ENCODE results near the gene GRIN3B. TPM values are rescaled to one million over a fixed set of nuclear protein-coding genes. Genes with fewer than 3 reads are reported as not detected.
"Not testable (repeated sequence)": the region's sequence is repeated elsewhere in the genome, so short reads cannot be mapped to it uniquely, and the experiment has no call there.

The GRIN3B gene
- total RNA-seq, 1 experiment from 2014 or later, result not detected

DNA sequence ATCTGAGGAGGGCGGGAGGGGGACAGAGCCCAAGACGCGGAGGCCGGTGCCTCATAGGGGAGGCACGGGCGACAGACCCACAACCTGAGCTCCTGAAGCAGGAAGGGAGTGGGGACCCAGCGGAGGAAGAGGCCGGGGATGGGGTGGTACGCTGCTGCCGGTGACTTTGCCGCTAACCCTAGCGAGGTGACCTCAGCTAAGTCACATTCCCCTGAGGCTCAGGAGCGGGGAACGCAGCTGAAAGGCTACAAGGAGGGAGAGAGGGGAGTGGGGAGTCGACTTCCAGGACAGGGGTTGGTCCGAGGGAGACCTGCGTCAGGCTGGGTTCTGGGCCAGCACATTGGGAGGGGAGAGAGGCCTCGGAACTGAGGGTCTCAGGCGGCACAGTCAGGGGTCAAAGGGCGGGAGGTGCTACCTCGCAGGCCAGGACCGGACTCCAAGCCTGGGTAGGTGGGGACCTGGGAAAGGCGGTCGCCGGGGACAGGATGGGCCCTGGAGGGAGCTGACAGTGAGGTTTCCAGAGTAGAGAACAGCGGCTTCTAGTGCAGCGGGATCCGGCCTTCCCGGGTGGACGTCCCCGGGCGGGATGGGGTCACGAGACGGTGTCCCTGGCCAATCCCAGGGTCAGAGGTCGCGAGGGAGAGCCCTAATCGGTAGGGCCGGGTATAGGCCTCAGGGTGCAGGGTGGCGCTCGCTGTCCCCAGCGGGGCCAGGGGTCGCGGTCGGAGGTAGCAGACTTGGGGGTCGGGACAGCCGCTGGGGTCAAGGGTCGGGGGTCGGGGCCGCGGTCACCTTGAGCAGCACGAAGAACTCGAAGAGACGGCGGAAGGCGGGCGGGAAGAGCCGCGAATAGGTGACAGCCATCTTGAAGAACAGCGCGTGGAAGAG, 20.0 kb downstream of the GRIN3B start:
- peak overlapping the region; percentile 95 for H3K27ac ChIP-seq
- H3K27me3 ChIP-seq (replicated peaks), result no peaks in the 10 kb centered on the region
- DNase-seq (ENCODE audit: low read depth in 1 of 2, low spot score in 2 of 2), result no peak
- peaks cover 46% of the 10 kb centered on the region for H3K36me3 ChIP-seq
- H3K4me1 ChIP-seq (replicated peaks), result peaks cover 43% of the 10 kb centered on the region
- no peaks in the 10 kb centered on the region; the same call in 1 of the 2 replicates for H3K9me3 ChIP-seq (replicated peaks)
- H3K4me3 ChIP-seq, result peak overlapping the region; percentile 95

DNA sequence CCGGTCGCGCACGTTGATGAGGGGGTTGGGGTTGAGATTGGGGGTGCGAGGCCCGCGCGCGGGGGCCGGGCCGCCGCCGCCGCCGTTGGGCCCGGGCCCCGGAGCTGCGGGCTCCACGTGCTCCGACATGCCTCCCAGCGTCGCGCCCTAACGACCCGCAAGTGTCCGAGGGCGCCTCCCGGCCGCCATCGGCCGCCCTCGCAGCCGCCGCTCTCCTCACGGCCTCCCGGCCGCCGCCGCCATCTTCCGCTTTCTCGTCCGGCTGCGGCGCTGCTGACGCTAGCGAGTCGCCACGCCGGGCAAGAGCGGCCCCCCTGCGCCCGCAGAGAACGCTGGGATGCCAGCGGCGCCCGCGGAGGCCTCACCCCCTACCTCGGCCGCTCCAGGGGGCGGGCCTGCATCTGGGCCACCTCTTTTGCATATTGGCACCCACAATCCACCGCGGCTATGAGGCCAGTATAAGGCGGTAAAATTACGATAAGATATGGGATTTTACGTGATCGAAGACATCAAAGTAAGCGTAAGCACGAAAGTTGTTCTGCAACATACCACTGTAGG, 20.7 kb downstream of the GRIN3B start, which contains the start of gene TMEM259:
TMEM259 (minus strand) TSS at position 256 of the 558 bp plus-strand sequence; CDS start at position 129, 127 bp downstream.
- peak within 1 kb of the TSS; percentile 95 for H3K27ac ChIP-seq
- no peaks in the 10 kb centered on the region; the same call in 1 of the 2 replicates for H3K9me3 ChIP-seq (replicated peaks)
- peak within 1 kb of the TSS; percentile 95 for H3K4me3 ChIP-seq
- peaks cover 40% of the 10 kb centered on the region for H3K36me3 ChIP-seq
- no peaks in the 10 kb centered on the region for H3K27me3 ChIP-seq (replicated peaks)
- peak; percentile 98 to 99 for DNase-seq (ENCODE audit: low read depth in 1 of 2, low spot score in 2 of 2)
- H3K4me1 ChIP-seq (replicated peaks), result peaks cover 48% of the 10 kb centered on the region

DNA sequence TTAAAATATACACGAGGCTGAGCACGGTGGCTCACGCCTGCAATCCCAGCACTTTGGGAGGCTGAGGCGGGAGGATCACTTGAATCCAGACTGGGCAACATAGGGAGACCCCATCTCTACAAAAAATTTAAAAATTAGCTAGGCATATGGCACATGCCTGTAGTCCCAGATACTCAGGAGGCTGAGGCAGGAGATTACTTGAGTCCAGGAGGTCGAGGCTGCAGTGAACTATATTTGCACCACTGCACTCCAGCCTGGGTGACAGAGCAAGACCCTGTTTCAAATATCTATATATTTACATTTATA, 23.6 kb downstream of the GRIN3B start:
- DNase-seq (ENCODE audit: low read depth in 1 of 2, low spot score in 2 of 2); H3K4me3 ChIP-seq; H3K27me3 ChIP-seq (replicated peaks); H3K9me3 ChIP-seq (replicated peaks); H3K27ac ChIP-seq: not testable (repeated sequence)
- Histone ChIP-seq H3K36me3 (peaks cover 42% of the 10 kb centered on the region), H3K4me1 (replicated peaks) (peaks cover 28% of the 10 kb centered on the region)

DNA sequence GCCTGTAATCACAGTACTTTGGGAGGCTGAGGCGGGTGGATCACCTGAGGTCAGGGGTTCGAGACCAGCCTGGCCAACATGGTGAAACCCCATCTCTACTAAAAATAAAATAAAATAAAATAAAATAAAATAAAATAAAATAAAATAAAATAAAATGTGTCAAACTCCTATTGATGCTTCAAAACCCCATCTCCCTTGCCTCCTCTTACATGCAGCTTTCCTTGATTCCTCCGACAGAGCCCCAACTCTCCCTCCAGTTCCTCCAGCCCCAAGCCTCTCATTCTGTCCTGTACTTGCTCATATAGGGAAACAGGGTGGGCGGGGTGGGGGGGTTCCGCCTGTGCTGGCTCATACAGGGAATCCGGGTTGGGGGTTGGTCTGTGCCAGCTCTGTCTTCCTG, 24.9 kb downstream of the GRIN3B start:
- DNase-seq (ENCODE audit: low read depth in 1 of 2, low spot score in 2 of 2); H3K27me3 ChIP-seq (replicated peaks); H3K4me3 ChIP-seq; H3K27ac ChIP-seq; H3K9me3 ChIP-seq (replicated peaks): not testable (repeated sequence)
- Histone ChIP-seq H3K4me1 (replicated peaks) (peaks cover 23% of the 10 kb centered on the region), H3K36me3 (peaks cover 36% of the 10 kb centered on the region)

DNA sequence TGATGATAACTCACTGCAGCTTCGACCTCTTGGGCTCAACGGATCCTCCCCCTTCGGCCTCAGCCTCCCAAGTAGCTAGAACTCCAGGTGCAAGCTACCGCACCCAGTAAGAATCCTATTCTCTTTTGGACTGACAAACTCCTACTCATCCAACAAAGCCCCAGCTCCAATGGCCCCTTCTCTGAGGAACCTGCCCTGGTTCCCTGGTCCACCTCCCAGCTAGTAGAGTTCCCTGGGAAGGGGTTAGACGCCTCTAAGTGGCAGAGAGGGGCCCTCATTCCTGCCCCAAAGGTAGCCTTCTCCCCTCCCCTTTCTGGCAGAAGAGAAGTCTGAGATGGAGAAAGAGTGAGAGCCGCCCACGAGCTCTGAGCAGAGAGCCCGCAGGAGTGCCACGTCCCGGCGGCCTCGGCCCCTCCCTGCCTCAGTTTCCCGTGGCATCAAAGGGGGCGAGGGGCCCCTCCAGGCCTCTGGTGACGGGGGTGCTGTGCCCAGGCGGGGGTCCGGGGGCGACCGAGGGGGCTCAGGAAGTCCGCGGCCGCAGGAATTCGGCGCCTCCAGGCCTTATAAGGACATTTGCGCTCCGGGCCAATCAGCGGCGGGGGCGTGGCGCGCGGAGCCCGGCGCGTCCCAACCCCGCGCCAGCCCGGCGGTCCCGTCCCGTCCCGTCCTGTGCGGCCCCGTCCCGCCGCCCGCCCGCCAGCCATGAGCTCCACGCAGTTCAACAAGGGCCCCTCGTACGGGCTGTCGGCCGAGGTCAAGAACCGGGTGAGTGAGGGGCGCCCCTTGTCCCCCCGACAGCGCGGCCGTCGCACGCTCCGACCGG, 26.0 kb downstream of the GRIN3B start, which contains the start of gene CNN2:
CNN2 (plus strand) TSS at position 649 of the 823 bp plus-strand sequence; CDS start at position 703, 54 bp downstream.
- Histone ChIP-seq H3K9me3 (replicated peaks) (no peaks in the 10 kb centered on the region), H3K36me3 (peaks cover 37% of the 10 kb centered on the region), H3K4me3 (peak within 1 kb of the TSS; percentile 98), H3K27ac (peak within 1 kb of the TSS; percentile 95), H3K4me1 (replicated peaks) (peaks cover 25% of the 10 kb centered on the region), H3K27me3 (replicated peaks) (no peaks in the 10 kb centered on the region)
- DNase-seq (ENCODE audit: low read depth in 1 of 2, low spot score in 2 of 2), result peak; percentile 72 to 84

DNA sequence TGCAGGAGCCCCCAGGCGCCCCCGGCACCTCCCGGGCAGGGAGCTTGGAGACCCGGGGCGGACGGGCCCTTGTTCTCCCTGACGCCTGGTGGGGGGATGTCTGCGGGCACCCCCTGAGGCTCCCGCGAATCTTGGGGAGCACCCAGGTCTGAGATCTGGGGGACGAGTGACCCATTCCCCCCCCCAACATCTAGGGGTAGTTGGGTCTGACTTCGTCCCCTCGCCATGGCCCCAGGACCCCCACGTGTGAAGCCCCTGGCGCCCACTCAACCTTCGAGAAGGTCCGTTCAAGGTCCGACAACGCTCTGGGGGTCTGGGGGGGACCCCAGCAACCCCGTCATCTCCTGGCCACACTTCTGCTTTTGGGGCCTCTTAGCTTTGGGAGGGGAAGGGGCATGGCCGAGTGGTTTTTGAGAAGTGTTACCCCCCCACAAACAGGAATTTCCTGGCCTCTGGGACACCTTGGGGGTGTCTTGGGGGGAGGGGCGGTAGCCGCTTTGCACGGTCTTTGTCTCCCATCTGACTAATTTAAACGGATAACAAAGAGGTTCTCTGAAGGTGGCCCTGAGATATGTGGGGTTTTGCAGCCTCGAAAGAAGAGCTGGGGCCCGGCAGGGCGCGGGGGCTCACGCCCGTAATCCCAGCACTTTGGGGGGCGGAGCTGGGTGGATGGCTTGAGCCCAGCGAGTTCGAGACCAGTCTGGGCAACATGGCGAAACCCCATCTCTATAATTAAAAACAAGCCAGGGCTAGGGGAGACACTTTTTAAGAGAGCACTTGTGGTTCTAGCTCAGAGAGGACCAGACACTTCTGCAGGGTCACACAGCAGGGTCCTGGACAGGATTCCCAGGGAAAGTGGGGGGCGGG, 26.8 kb downstream of the GRIN3B start:
- peak overlapping the region; percentile 98 for H3K4me3 ChIP-seq
- H3K4me1 ChIP-seq (replicated peaks), result peaks cover 22% of the 10 kb centered on the region
- H3K9me3 ChIP-seq (replicated peaks), result no peaks in the 10 kb centered on the region
- peak in 1 of 2 experiments; percentile 46 for DNase-seq (ENCODE audit: low read depth in 1 of 2, low spot score in 2 of 2)
- peak overlapping the region; percentile 95 for H3K27ac ChIP-seq
- H3K36me3 ChIP-seq, result peaks cover 43% of the 10 kb centered on the region
- no peaks in the 10 kb centered on the region for H3K27me3 ChIP-seq (replicated peaks)

DNA sequence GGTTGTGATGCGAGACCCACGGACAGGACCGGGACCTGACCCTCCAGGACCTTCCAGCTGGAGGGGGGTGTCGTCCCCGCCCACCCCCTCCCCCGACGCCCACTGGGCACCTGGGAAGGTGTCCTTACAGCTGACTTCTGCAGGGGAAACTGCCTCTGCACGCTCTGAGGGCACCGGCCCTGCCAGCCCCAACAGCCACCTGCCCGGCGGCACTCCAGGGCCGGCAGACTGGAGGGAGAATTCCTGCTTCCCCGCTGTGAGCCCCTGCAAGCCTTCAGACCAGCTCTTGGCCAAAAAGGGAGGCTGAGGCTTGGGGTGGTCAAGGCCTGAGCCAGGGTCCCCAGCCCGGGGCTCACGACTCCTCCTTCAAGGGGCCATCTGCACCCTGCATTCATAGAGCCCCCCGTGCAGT, 27.4 kb downstream of the GRIN3B start:
- H3K4me3 ChIP-seq, result peak overlapping the region; percentile 98
- no peaks in the 10 kb centered on the region for H3K9me3 ChIP-seq (replicated peaks)
- peak in 1 of 2 experiments; percentile 42 for DNase-seq (ENCODE audit: low read depth in 1 of 2, low spot score in 2 of 2)
- H3K4me1 ChIP-seq (replicated peaks), result peaks cover 22% of the 10 kb centered on the region
- H3K36me3 ChIP-seq, result peaks cover 49% of the 10 kb centered on the region
- H3K27ac ChIP-seq, result peak overlapping the region; percentile 96
- no peaks in the 10 kb centered on the region for H3K27me3 ChIP-seq (replicated peaks)

DNA sequence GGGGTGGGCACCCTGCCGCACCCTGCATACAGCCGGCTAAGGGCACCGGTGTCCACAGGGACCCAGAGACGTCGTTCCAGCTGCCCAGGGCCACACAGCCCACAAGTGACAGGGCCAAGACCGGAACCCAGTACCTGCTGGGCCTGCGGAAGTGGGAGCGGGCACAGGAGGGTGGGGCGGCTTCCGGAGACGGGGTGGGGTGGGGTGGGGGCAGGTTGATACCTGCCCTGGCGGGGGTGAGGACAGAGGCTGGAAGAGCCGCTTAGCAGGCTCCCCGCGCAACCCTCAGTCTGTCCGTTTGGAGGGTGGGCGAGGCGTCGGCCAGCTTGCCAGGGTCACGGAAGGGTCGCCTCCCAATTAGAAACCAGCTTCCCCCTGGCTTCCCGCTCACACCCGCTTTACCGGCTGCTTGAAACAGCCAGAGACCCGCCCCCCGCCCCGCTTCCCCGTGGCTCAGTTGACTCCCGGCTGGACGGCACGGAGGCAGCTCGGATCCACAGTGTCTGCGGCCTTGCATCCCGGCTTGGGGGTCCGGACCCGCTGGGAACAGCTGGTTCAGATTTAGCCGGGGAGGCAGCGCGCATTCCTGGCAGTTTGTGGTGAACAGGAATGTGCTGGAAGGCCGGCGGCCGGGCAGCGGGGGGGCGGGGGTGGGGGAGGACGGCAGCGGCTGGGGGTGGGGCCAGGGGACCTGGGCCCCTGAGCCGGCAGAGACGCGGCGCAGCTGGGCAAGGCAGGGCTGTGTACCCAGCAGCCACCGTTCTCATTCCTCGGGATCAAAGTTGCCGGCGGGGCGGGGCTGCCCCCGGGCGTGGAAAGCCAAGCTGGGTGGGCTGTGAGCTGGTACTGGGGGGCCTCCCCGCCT, 28.1 kb downstream of the GRIN3B start:
- Histone ChIP-seq H3K4me3 (peak overlapping the region; percentile 98), H3K27me3 (replicated peaks) (no peaks in the 10 kb centered on the region), H3K36me3 (peaks cover 56% of the 10 kb centered on the region), H3K27ac (peak overlapping the region; percentile 96), H3K9me3 (replicated peaks) (no peaks in the 10 kb centered on the region), H3K4me1 (replicated peaks) (peaks cover 22% of the 10 kb centered on the region)
- peak; percentile 88 to 98 for DNase-seq (ENCODE audit: low read depth in 1 of 2, low spot score in 2 of 2)

DNA sequence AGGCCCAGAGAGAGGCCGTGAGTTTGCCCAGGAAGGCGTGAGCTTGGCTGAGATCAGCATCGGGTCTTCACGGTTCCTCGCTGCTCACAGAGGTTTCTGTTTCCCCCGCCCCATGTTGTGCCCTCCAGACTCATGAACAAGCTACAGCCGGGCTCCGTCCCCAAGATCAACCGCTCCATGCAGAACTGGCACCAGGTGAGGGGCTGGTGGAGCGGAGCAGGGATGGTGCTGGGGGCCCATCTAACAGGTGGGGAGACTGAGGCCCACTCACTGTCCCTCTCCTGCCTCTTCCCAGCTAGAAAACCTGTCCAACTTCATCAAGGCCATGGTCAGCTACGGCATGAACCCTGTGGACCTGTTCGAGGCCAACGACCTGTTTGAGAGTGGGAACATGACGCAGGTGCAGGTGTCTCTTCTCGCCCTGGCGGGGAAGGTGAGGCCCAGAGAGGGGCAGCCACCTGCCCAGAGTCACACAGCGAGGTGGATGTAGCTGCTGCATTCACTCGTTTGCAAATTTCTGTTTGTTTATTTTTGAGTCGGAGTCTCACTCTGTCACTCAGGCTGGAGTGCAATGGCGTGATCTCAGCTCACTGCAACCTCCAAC, 32.1 kb downstream of the GRIN3B start:
- no peak for DNase-seq (ENCODE audit: low read depth in 1 of 2, low spot score in 2 of 2)
- H3K27me3 ChIP-seq (replicated peaks), result no peaks in the 10 kb centered on the region
- no peak overlapping the region for H3K27ac ChIP-seq
- peaks cover 22% of the 10 kb centered on the region for H3K4me1 ChIP-seq (replicated peaks)
- H3K36me3 ChIP-seq, result peaks cover 70% of the 10 kb centered on the region
- H3K9me3 ChIP-seq (replicated peaks), result no peaks in the 10 kb centered on the region
- H3K4me3 ChIP-seq, result no peak overlapping the region

DNA sequence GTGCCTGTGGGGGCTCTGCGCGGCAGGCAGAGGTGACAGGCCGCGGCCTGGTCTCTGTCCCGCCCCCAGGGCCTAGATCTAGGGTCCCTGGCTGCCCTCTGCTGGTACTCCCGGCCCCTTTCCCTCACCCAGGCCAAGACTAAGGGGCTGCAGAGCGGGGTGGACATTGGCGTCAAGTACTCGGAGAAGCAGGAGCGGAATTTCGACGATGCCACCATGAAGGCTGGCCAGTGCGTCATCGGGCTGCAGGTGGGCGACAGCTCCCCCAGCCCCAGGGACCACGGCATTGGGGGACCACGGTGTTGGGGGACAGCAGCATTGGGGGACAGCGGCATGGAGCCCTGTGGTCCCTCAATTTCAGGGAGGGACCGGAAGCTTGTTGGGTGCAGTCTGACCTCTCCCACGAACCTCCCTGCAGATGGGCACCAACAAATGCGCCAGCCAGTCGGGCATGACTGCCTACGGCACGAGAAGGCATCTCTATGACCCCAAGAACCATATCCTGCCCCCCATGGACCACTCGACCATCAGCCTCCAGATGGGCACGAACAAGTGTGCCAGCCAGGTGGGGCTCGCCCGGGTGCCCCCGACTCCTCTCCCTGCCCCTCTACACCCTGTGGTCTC, 35.9 kb downstream of the GRIN3B start:
- no peaks in the 10 kb centered on the region for H3K27me3 ChIP-seq (replicated peaks)
- H3K4me1 ChIP-seq (replicated peaks), result peaks cover 40% of the 10 kb centered on the region
- no peak overlapping the region for H3K27ac ChIP-seq
- no peak overlapping the region for H3K4me3 ChIP-seq
- H3K36me3 ChIP-seq, result peaks cover 67% of the 10 kb centered on the region
- DNase-seq (ENCODE audit: low read depth in 1 of 2, low spot score in 2 of 2), result no peak
- H3K9me3 ChIP-seq (replicated peaks), result no peaks in the 10 kb centered on the region

DNA sequence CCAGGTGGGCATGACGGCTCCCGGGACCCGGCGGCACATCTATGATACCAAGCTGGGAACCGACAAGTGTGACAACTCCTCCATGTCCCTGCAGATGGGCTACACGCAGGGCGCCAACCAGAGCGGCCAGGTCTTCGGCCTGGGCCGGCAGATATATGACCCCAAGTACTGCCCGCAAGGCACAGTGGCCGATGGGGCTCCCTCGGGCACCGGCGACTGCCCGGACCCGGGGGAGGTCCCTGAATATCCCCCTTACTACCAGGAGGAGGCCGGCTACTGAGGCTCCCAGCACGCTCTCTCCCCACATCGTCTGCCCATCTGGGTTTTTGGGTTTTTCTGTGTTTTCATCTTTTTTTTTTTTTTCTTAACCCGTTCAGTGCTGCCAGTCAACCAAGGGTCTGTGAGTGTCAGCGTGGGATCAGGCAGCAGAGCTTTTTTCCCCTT, 37.4 kb downstream of the GRIN3B start:
- Histone ChIP-seq H3K4me3 (no peak overlapping the region), H3K36me3 (peaks cover 55% of the 10 kb centered on the region), H3K4me1 (replicated peaks) (peaks cover 48% of the 10 kb centered on the region), H3K27ac (no peak overlapping the region), H3K9me3 (replicated peaks) (no peaks in the 10 kb centered on the region), H3K27me3 (replicated peaks) (no peaks in the 10 kb centered on the region)
- DNase-seq (ENCODE audit: low read depth in 1 of 2, low spot score in 2 of 2), result no peak

Data from SJSA1 (cell line).